CD4-positive, CD25-positive, alpha-beta regulatory T cell (primary cell): ENCODE results near the gene DPY19L1. TPM values are rescaled to one million over a fixed set of nuclear protein-coding genes. Genes with fewer than 3 reads are reported as not detected.

ENCODE experiments used
- ATAC-seq, 2 donors: fragments of 150-1000 bp; cut with Tn5 transposase; one replicate each; pipeline ENCODE4 v1.10.0; 2021; ENCODE audit warnings: low read depth in 2 of 2, moderate number of reproducible peaks in 2 of 2, moderate library complexity in 1 of 2
- DNase-seq, 3 donors: peaks; one replicate each; pipeline versions ENCODE4 v3.0.0 to v3.0.0-alpha.2; 2012 to 2022; ENCODE audit warnings: mixed read lengths in 1 of 3
- H3K27ac ChIP-seq: one replicate; pipeline ENCODE4 v1.7.0; 2013; ENCODE audit warnings: mild to moderate bottlenecking, low read length; ENCODE audit not compliant: insufficient read depth, poor library complexity, severe bottlenecking
- H3K27me3 ChIP-seq: one replicate; pipeline ENCODE4 v1.7.0; 2013; ENCODE audit warnings: low read length; ENCODE audit not compliant: control insufficient read depth, insufficient read depth
- H3K36me3 ChIP-seq: one replicate; pipeline ENCODE4 v1.7.0; 2013; ENCODE audit warnings: mild to moderate bottlenecking, low read length, moderate library complexity; ENCODE audit not compliant: control insufficient read depth, insufficient read depth
- H3K4me1 ChIP-seq: 2 replicates; pipeline ENCODE4 v1.7.0; 2013; ENCODE audit warnings: mild to moderate bottlenecking, low read length; ENCODE audit not compliant: insufficient read depth, control insufficient read depth, poor library complexity, severe bottlenecking
- H3K4me3 ChIP-seq: one replicate; pipeline ENCODE4 v1.7.0; 2013; ENCODE audit warnings: low read depth, mild to moderate bottlenecking, low read length, moderate library complexity
- H3K9me3 ChIP-seq, 2 experiments: 1 replicate in 1 of 2; 2 replicates in 1 of 2; pipeline ENCODE4 v1.7.0; 2013; ENCODE audit warnings: low read length in 2 of 2, mild to moderate bottlenecking in 1 of 2, moderate library complexity in 1 of 2; ENCODE audit not compliant: control insufficient read depth in 2 of 2
- H3K27ac Mint-ChIP-seq, 3 donors: one replicate each; pipeline ENCODE4 v1.8.0; 2020 to 2022; ENCODE audit warnings: mild to moderate bottlenecking in 3 of 3, mixed read lengths in 3 of 3, moderate library complexity in 2 of 3
- H3K27me3 Mint-ChIP-seq: one replicate; pipeline ENCODE4 v1.8.0; 2022; ENCODE audit warnings: mild to moderate bottlenecking, mixed read lengths
- H3K36me3 Mint-ChIP-seq: one replicate; pipeline ENCODE4 v1.8.0; 2020; ENCODE audit warnings: mixed read lengths
- H3K4me1 Mint-ChIP-seq, 4 donors: one replicate each; pipeline ENCODE4 v1.8.0; 2020 to 2022; ENCODE audit warnings: mixed read lengths in 4 of 4, mild to moderate bottlenecking in 1 of 4
- H3K4me3 Mint-ChIP-seq, 4 donors: one replicate each; pipeline ENCODE4 v1.8.0; 2020 to 2022; ENCODE audit warnings: mild to moderate bottlenecking in 4 of 4, mixed read lengths in 4 of 4, moderate library complexity in 3 of 4
- H3K9me3 Mint-ChIP-seq, 7 donors: one replicate each; pipeline ENCODE4 v1.8.0; 2020 to 2022; ENCODE audit warnings: mixed read lengths in 7 of 7, mild to moderate bottlenecking in 3 of 7, moderate library complexity in 2 of 7
- polyA plus RNA-seq, 4 donors: library from polyadenylated mRNA; unstranded; fragments of 300-500 nt; fragmentation: Illumina TruSeq; gene quantifications; one replicate each; pipeline ENCODE4 v1.2.3, GENCODE V29; 2021
- total RNA-seq: library from RNA; stranded (reverse); gene quantifications from one replicate; pipeline ENCODE4 v1.2.3, GENCODE V29; 2022

Gene DPY19L1
- total and polyA plus RNA-seq, 5 donors from 2014 or later = 0.41 to 8.3 (median 1.1) TPM

DNA sequence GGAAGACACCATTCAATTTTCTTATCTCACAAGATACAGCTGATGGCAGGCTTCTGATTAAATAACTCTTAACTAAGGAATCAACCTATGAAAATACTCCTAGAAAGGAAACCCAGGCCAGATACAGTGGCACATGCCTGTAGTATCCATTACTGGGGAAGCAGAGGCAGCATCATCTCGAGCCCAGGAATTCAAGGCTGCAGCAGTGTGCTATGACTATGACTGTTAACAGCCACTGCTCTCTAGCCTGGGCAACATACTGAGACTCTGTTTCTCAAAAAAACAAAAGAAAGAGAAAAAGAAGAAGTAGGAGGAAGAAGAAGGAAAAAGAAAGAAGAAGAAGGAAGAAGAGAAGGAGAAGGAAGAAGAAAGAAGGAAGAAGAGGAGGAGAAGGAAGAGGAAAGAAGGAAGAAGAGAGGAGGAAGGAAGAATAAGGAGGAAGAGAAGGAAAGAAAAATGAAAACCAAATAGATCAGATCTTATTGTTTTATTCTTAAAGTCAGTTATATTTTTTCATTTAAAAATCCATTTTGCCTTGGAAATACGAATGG, 18.0 kb downstream of the DPY19L1 start:
- Histone ChIP-seq H3K36me3 (peaks cover 3% of the 10 kb centered on the region), H3K4me1 (no peaks in the 10 kb centered on the region), H3K27me3 (no peaks in the 10 kb centered on the region), H3K4me3 (no peak overlapping the region), H3K27ac (no peak overlapping the region), H3K9me3 (no peaks in the 10 kb centered on the region)
- H3K36me3 Mint-ChIP-seq = peaks cover 4% of the 10 kb centered on the region
- no peak for DNase-seq
- ATAC-seq = no peak
- H3K4me3 Mint-ChIP-seq = no peak overlapping the region
- H3K4me1 Mint-ChIP-seq = peaks cover 0 to 7% (median 5%) of the 10 kb centered on the region in 4 donors
- H3K27me3 Mint-ChIP-seq = no peaks in the 10 kb centered on the region
- H3K27ac Mint-ChIP-seq = no peak overlapping the region
- no peaks in the 10 kb centered on the region for H3K9me3 Mint-ChIP-seq

- Mint-ChIP-seq H3K36me3 (peaks cover 8% of the 10 kb centered on the region), H3K4me1 (peaks cover 0 to 6% (median 2%) of the 10 kb centered on the region in 4 donors), H3K4me3 (no peak overlapping the region), H3K27me3 (no peaks in the 10 kb centered on the region), H3K27ac (peak overlapping the region in 1 of 3 donors; percentile 38), H3K9me3 (no peaks in the 10 kb centered on the region)
- Histone ChIP-seq H3K9me3 (no peaks in the 10 kb centered on the region), H3K4me3 (no peak overlapping the region), H3K27ac (no peak overlapping the region), H3K36me3 (peaks cover 12% of the 10 kb centered on the region), H3K27me3 (no peaks in the 10 kb centered on the region), H3K4me1 (no peaks in the 10 kb centered on the region)
- ATAC-seq = no peak
- no peak for DNase-seq
These were observed 21.9 kb downstream of the DPY19L1 start for GRCh38 chr7:35015346-35015859.

DNA sequence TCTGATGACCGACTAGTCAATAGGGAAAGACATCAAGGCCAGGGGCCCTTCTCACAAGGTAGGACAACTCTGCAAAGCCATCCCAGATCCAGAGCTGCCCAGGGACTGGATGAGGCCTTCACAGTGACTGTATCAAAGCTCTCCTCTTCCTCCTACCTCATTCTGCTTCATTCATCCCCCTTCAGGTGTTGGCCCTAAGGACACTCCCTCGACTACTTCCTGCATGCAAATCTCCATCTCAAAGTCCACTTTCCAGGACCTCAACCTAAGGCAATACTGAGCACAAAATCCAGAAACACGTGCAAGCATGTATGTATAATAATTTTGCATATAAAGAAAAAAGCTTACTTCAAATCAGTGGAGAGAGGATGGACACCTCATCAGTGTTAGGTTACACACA, 25.1 kb downstream of the DPY19L1 start:
- Mint-ChIP-seq H3K36me3 (peaks cover 12% of the 10 kb centered on the region), H3K27ac (no peak overlapping the region), H3K9me3 (no peaks in the 10 kb centered on the region), H3K27me3 (no peaks in the 10 kb centered on the region), H3K4me3 (no peak overlapping the region), H3K4me1 (peaks cover 0 to 7% (median 0%) of the 10 kb centered on the region in 4 donors)
- no peak overlapping the region for H3K27ac ChIP-seq
- H3K9me3 ChIP-seq = no peaks in the 10 kb centered on the region
- H3K27me3 ChIP-seq = no peaks in the 10 kb centered on the region
- no peak overlapping the region for H3K4me3 ChIP-seq
- no peak for ATAC-seq
- DNase-seq = no peak
- H3K4me1 ChIP-seq = no peaks in the 10 kb centered on the region
- peaks cover 12% of the 10 kb centered on the region for H3K36me3 ChIP-seq

DNA sequence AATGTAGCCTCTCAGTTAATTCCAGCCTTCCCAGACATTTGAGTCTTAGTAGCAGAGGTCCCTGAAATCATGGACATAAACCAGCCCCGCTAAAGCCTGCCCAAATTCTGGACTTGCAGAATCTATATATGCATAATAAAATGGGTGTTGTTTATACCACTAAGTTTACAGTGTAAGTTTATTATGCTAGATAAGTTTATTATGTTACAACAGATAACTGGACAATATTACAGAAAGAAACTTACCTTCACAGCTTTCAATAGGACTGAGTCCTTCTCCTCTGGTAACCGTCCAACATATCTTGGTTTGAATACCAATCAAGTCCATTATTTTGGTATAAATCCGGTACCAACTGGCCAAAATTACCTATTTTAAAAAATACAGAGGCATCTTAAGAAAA, 26.2 kb downstream of the DPY19L1 start:
- H3K9me3 ChIP-seq = no peaks in the 10 kb centered on the region
- H3K36me3 ChIP-seq = peaks cover 9% of the 10 kb centered on the region
- H3K27ac Mint-ChIP-seq = no peak overlapping the region
- no peak overlapping the region for H3K27ac ChIP-seq
- no peaks in the 10 kb centered on the region for H3K27me3 ChIP-seq
- ATAC-seq = no peak
- no peak overlapping the region for H3K4me3 ChIP-seq
- H3K36me3 Mint-ChIP-seq = peaks cover 8% of the 10 kb centered on the region
- peaks cover 0 to 7% (median 0%) of the 10 kb centered on the region in 4 donors for H3K4me1 Mint-ChIP-seq
- no peaks in the 10 kb centered on the region for H3K27me3 Mint-ChIP-seq
- H3K4me1 ChIP-seq = no peaks in the 10 kb centered on the region
- no peak for DNase-seq
- no peak overlapping the region for H3K4me3 Mint-ChIP-seq
- H3K9me3 Mint-ChIP-seq = no peaks in the 10 kb centered on the region

- Histone ChIP-seq H3K36me3 (peaks cover 9% of the 10 kb centered on the region), H3K27ac (no peak overlapping the region), H3K9me3 (no peaks in the 10 kb centered on the region), H3K4me1 (no peaks in the 10 kb centered on the region), H3K4me3 (no peak overlapping the region), H3K27me3 (no peaks in the 10 kb centered on the region)
- H3K27ac Mint-ChIP-seq = no peak overlapping the region
- peaks cover 0 to 7% (median 0%) of the 10 kb centered on the region in 4 donors for H3K4me1 Mint-ChIP-seq
- H3K4me3 Mint-ChIP-seq = no peak overlapping the region
- no peaks in the 10 kb centered on the region for H3K27me3 Mint-ChIP-seq
- peaks cover 13% of the 10 kb centered on the region for H3K36me3 Mint-ChIP-seq
- H3K9me3 Mint-ChIP-seq = no peaks in the 10 kb centered on the region
- DNase-seq (no peak), ATAC-seq (no peak)
These were observed 29.5 kb downstream of the DPY19L1 start for GRCh38 chr7:35007768-35008167.

DNA sequence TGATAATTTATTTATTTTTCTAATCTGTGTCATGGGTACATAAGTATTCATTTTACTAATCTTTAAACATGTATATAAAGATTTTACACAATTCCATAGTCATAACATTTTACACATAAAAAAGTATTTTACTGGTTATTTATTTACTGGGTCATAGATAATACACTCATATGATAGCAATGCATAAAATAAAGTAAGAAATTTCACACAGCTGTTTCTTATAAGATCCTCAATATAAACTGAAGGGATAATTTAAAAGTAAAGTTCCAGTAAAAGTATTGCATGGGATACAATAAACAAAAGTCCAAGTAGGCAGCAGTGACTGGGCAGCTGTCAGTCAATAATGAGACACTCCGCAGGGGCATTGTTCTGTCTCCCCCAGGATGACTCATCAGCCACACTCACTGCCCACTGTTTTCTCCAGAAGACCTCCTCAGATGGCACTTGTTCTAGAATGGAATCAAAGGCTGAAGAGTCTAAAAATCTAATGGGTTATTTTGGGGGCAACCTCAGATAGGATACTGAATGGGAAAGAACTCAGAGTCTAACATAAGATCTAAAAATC, 32.7 kb downstream of the DPY19L1 start:
- Mint-ChIP-seq H3K4me3 (no peak overlapping the region), H3K4me1 (peaks cover 0 to 6% (median 0%) of the 10 kb centered on the region in 4 donors), H3K36me3 (peaks cover 8% of the 10 kb centered on the region), H3K27ac (no peak overlapping the region), H3K9me3 (no peaks in the 10 kb centered on the region), H3K27me3 (no peaks in the 10 kb centered on the region)
- no peaks in the 10 kb centered on the region for H3K4me1 ChIP-seq
- H3K36me3 ChIP-seq = no peaks in the 10 kb centered on the region
- DNase-seq (no peak), ATAC-seq (no peak)
- no peaks in the 10 kb centered on the region for H3K27me3 ChIP-seq
- H3K9me3 ChIP-seq = no peaks in the 10 kb centered on the region
- no peak overlapping the region for H3K27ac ChIP-seq
- no peak overlapping the region for H3K4me3 ChIP-seq

- H3K4me1 ChIP-seq = no peaks in the 10 kb centered on the region
- no peak for ATAC-seq
- Mint-ChIP-seq H3K4me3 (no peak overlapping the region), H3K27me3 (no peaks in the 10 kb centered on the region), H3K4me1 (peaks cover 0 to 4% (median 0%) of the 10 kb centered on the region in 4 donors), H3K36me3 (peaks cover 10% of the 10 kb centered on the region), H3K9me3 (no peaks in the 10 kb centered on the region), H3K27ac (no peak overlapping the region)
- H3K27me3 ChIP-seq = no peaks in the 10 kb centered on the region
- H3K36me3 ChIP-seq = no peaks in the 10 kb centered on the region
- DNase-seq = no peak
- no peaks in the 10 kb centered on the region for H3K9me3 ChIP-seq
- H3K27ac ChIP-seq = no peak overlapping the region
- H3K4me3 ChIP-seq = no peak overlapping the region
These were observed 33.5 kb downstream of the DPY19L1 start for GRCh38 chr7:35003679-35004303.
